Measurements from ENCODE around the gene RCAN1. TPM values are rescaled to one million over a fixed set of nuclear protein-coding genes. Genes with fewer than 3 reads are reported as not detected.

The RCAN1 gene
- total and polyA plus RNA-seq, 2 of the 8 experiments (the other 6 are each of a cell fraction or from before 2014, with no cell fraction given), result 1.7 to 6.4 TPM

GRCh38 chr21:34606051-34606450 lies 8.9 kb downstream of the RCAN1 start:
- Histone ChIP-seq H4K8ac (ENCODE audit: extremely low read depth, insufficient read depth, low read length) (no peak overlapping the region), H3K4me1 (replicated peaks in 1 of 4; ENCODE audit: control insufficient read depth in 3 of 4, insufficient read depth in 4 of 4, low read length in 3 of 4) (no peaks in the 10 kb centered on the region), H3K4me3 (ENCODE audit: extremely low read depth in 1 of 4, insufficient read depth in 2 of 4, low read depth in 3 of 4, low read length in 4 of 4) (no peak overlapping the region), H2BK5ac (ENCODE audit: low read depth, low read length) (no peak overlapping the region), H3K79me1 (ENCODE audit: low read depth, low read length) (no peaks in the 10 kb centered on the region), H3K36me3 (ENCODE audit: control insufficient read depth in 2 of 4, insufficient read depth in 4 of 4, low read length in 3 of 4) (no peaks in the 10 kb centered on the region), H2BK15ac (ENCODE audit: low read length) (no peak overlapping the region), H3K9me3 (ENCODE audit: insufficient read depth in 2 of 2, low read depth in 1 of 2, low read length in 1 of 2) (peaks cover 0 to 3% of the 10 kb centered on the region in 2 experiments; a peak in 1 of 4 replicates), H3K14ac (ENCODE audit: insufficient read length) (no peak overlapping the region), H4K20me1 (replicated peaks in 1 of 2; ENCODE audit: control insufficient read depth in 1 of 2, insufficient read depth in 2 of 2, low read length in 2 of 2) (no peaks in the 10 kb centered on the region), H3K9ac (replicated peaks in 1 of 4; ENCODE audit: extremely low read depth in 1 of 4, low read depth in 3 of 4, low read length in 3 of 4) (no peak overlapping the region), H2AK5ac (ENCODE audit: low read depth, low read length) (no peak overlapping the region), H2AFZ (ENCODE audit: low read length) (no peak overlapping the region), H3K4ac (replicated peaks; ENCODE audit: insufficient read length, low read depth, low read length) (no peak overlapping the region), H3K18ac (ENCODE audit: extremely low read depth, low read length) (no peak overlapping the region), H3K4me2 (ENCODE audit: insufficient read depth in 1 of 2, low read depth in 2 of 2, low read length in 2 of 2) (no peak overlapping the region), H2BK120ac (replicated peaks; ENCODE audit: low read depth, low read length) (no peak overlapping the region), H2BK12ac (ENCODE audit: low read depth, low read length) (no peak overlapping the region), H3K27me3 (replicated peaks in 1 of 4; ENCODE audit: control insufficient read depth in 3 of 4, extremely low read depth in 1 of 4, insufficient read depth in 3 of 4, low read length in 3 of 4) (no peaks in the 10 kb centered on the region), H3K23ac (ENCODE audit: insufficient read length) (no peak overlapping the region), H4K91ac (replicated peaks; ENCODE audit: insufficient read length, low read length) (no peak overlapping the region), H3K27ac (ENCODE audit: low read depth, low read length) (no peak overlapping the region), H3K56ac (replicated peaks; ENCODE audit: insufficient read length, low read depth, low read length) (no peak overlapping the region), H4K5ac (ENCODE audit: insufficient read length, low read depth, low read length) (no peak overlapping the region), H2BK20ac (ENCODE audit: low read length) (no peak overlapping the region), H3K23me2 (ENCODE audit: low read depth, low read length) (no peaks in the 10 kb centered on the region), H3K79me2 (ENCODE audit: control insufficient read depth in 1 of 2, insufficient read depth in 2 of 2, low read length in 2 of 2) (no peaks in the 10 kb centered on the region)
- FAIRE-seq, result no peak
- peak in 1 of 2 experiments; percentile 7 for DNase-seq (ENCODE audit: low read depth in 1 of 2, low spot score in 2 of 2)
- no peak for TF ChIP-seq RFX5 (IDR thresholded peaks at IDR 0.05; ENCODE audit: borderline replicate concordance, low read depth, low read length)
- no peak for TF ChIP-seq NRF1 (IDR thresholded peaks at IDR 0.05; ENCODE audit: low read depth, low read length)
- no peak for TF ChIP-seq SP1 (IDR thresholded peaks at IDR 0.05; ENCODE audit: low read depth, low read length)
- TF ChIP-seq TBP (IDR thresholded peaks at IDR 0.05; ENCODE audit: low read depth, low read length), result no peak
- TF ChIP-seq SUZ12 (IDR thresholded peaks at IDR 0.05; ENCODE audit: low read length), result no peak
- ChIA-PET POLR2A (ENCODE audit: partially characterized antibody) (no interaction called here), CTCF (ENCODE audit: partially characterized antibody) (interaction anchor here (6.2 to 7.7 kb wide), 2 partner anchors 24 to 99 kb away, joined by 34 to 131 read pairs; partner anchors contain the start of gene KCNE1)
- WGBS, 2 experiments (ENCODE audit: extremely low coverage in 1 of 2, insufficient coverage in 1 of 2, insufficient read length in 1 of 2, insufficient replicate concordance in 2 of 2, low coverage in 1 of 2, low lambda C conversion rate in 2 of 2, missing lambda C conversion rate in 1 of 2), result 92% methylated on average over 7 of the region's 7 CpGs; no CpG with 5 or more reads in 1 of the 2 experiments
